IPS-18a (cell line): ENCODE data around the gene SRA1.
"Not testable (repeated sequence)": the region's sequence is repeated elsewhere in the genome, so short reads cannot be mapped to it uniquely, and the experiment has no call there.

Experiments
- H3K27ac ChIP-seq: one replicate; pipeline ENCODE4 v1.5.1; 2013; ENCODE audit warnings: low read length
- H3K27me3 ChIP-seq: one replicate; pipeline ENCODE4 v1.6.1; 2013; ENCODE audit warnings: mild to moderate bottlenecking, low read length; ENCODE audit not compliant: control insufficient read depth, insufficient read depth
- H3K36me3 ChIP-seq: one replicate; pipeline ENCODE4 v1.6.1; 2013; ENCODE audit warnings: low read depth, low read length; ENCODE audit not compliant: control insufficient read depth
- H3K4me1 ChIP-seq: one replicate; pipeline ENCODE4 v1.6.1; 2013; ENCODE audit warnings: low read depth, low read length; ENCODE audit not compliant: control insufficient read depth
- H3K4me3 ChIP-seq: one replicate; pipeline ENCODE4 v1.5.1; 2013; ENCODE audit warnings: low read length
- H3K9ac ChIP-seq: one replicate; pipeline ENCODE4 v1.6.1; 2013; ENCODE audit warnings: mild to moderate bottlenecking, low read length, moderate library complexity
- H3K9me3 ChIP-seq: one replicate; pipeline ENCODE4 v1.6.1; 2013; ENCODE audit warnings: low read depth, low read length; ENCODE audit not compliant: control insufficient read depth

The SRA1 gene

GRCh38 chr5:140557136-140557805 is at the start of gene SRA1:
TSS of gene SRA1 (minus strand) at chr5:140557473. CDS start at chr5:140557452, 21 bp downstream.
- Histone ChIP-seq H3K9ac (peak within 1 kb of the TSS; percentile 81), H3K27me3 (no peaks in the 10 kb centered on the region), H3K4me3 (peak within 1 kb of the TSS; percentile 78), H3K4me1 (peaks cover 13% of the 10 kb centered on the region), H3K36me3 (no peaks in the 10 kb centered on the region), H3K9me3 (no peaks in the 10 kb centered on the region), H3K27ac (peak within 1 kb of the TSS; percentile 87)

- H3K27me3 ChIP-seq: no peaks in the 10 kb centered on the region
- no peaks in the 10 kb centered on the region for H3K4me1 ChIP-seq
- no peaks in the 10 kb centered on the region for H3K36me3 ChIP-seq
- H3K9ac ChIP-seq: no peak overlapping the region
- no peak overlapping the region for H3K27ac ChIP-seq
- H3K4me3 ChIP-seq: no peak overlapping the region
- H3K9me3 ChIP-seq: peaks cover 3% of the 10 kb centered on the region
Observed at GRCh38 chr5:140607031-140607430, 49.8 kb upstream of the SRA1 start.

- Histone ChIP-seq H3K27ac (no peak overlapping the region), H3K9ac (no peak overlapping the region), H3K4me1 (no peaks in the 10 kb centered on the region), H3K27me3 (no peaks in the 10 kb centered on the region), H3K36me3 (no peaks in the 10 kb centered on the region), H3K4me3 (no peak overlapping the region), H3K9me3 (peaks cover 3% of the 10 kb centered on the region)
Observed at GRCh38 chr5:140605879-140606278, 48.6 kb upstream of the SRA1 start.

DNA sequence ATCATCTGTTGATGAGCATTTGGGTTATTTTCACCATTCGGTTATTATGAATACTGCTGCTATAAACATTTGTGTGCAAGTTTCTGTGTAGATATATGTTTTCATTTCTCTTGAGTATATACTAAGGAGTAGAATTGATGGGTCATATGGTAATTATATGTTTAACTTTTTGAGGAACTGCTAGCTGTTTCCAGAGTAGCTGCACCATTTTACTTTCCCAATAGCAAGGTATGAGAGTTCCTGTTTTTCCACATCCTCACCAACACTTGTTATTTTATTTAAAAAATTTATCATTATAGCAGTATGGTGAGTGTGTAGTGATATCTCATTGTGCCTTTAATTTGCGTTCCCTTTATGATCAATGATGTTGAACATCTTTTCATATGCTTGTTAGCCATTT is 46.5 kb upstream of the SRA1 start:
- Histone ChIP-seq H3K9ac (no peak overlapping the region), H3K4me1 (no peaks in the 10 kb centered on the region), H3K9me3 (no peaks in the 10 kb centered on the region), H3K4me3 (no peak overlapping the region), H3K36me3 (no peaks in the 10 kb centered on the region), H3K27me3 (no peaks in the 10 kb centered on the region), H3K27ac (no peak overlapping the region)

- H3K4me1 ChIP-seq, H3K4me3 ChIP-seq, H3K27ac ChIP-seq, H3K9me3 ChIP-seq, H3K9ac ChIP-seq, H3K36me3 ChIP-seq, H3K27me3 ChIP-seq: not testable (repeated sequence)
Observed at GRCh38 chr5:140603446-140603698, 46.1 kb upstream of the SRA1 start.

DNA sequence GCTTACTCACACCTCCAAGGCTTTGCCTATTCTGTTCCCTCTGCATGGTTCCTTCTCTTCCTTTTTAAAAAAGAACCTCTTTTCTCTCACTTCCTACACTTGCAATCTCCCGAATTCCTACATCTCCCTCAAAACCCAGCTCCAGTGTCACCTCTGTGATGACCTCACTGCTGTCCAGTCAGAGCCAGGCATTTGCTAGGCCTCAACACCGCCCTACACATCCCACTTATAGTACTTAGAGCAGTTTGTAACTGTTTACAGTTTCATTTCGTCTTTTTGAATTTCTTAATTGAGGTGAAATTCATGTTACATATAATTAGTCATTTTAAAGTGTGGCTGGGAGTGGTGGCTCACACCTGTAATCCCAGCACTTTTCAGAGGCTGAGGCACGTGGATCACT is 44.9 kb upstream of the SRA1 start:
- Histone ChIP-seq H3K27ac (no peak overlapping the region), H3K36me3 (no peaks in the 10 kb centered on the region), H3K9ac (no peak overlapping the region), H3K4me3 (no peak overlapping the region), H3K27me3 (no peaks in the 10 kb centered on the region), H3K4me1 (no peaks in the 10 kb centered on the region), H3K9me3 (no peaks in the 10 kb centered on the region)

DNA sequence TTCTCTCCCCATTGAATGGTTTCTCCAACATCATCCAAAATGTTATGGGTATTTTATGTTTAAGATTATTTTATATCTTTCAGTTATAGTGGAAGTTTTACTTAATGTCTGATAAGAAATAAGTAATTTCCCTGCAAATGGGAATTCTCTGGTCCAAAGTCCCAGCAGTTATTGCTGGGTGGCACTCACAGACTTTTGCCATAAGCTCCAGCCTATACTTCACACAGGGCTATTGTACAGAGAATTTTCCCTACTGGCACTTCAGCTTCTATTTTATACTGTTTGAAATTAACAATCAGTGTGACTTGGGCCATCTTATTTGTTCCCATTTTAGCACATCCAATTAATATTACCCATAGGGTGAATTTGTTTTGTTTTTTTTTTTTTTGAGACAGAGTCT is 42.8 kb upstream of the SRA1 start:
- H3K36me3 ChIP-seq: no peaks in the 10 kb centered on the region
- no peaks in the 10 kb centered on the region for H3K9me3 ChIP-seq
- no peaks in the 10 kb centered on the region for H3K4me1 ChIP-seq
- no peaks in the 10 kb centered on the region for H3K27me3 ChIP-seq
- no peak overlapping the region for H3K4me3 ChIP-seq
- H3K9ac ChIP-seq: no peak overlapping the region
- no peak overlapping the region for H3K27ac ChIP-seq

DNA sequence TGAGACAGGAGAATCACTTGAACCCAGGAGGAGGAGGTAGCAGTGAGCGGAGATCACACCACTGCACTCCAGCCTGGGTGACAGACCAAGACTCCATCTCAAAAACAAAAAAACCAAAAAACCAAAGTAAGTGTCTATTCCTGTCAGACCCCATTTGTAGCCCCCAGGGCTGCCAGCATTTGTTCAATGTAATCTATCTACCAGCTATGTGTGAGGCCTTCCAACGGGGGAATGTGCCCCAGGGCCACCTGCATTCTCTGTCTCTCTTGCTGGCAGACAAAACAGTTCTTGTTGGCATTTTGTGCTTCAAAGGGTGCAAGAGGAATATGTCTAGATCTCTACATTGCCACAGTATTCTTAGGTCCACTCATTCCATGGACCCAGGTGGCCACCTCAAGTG is 41.6 kb upstream of the SRA1 start:
- Histone ChIP-seq H3K4me3 (no peak overlapping the region), H3K9me3 (no peaks in the 10 kb centered on the region), H3K36me3 (no peaks in the 10 kb centered on the region), H3K9ac (no peak overlapping the region), H3K4me1 (no peaks in the 10 kb centered on the region), H3K27ac (no peak overlapping the region), H3K27me3 (no peaks in the 10 kb centered on the region)

DNA sequence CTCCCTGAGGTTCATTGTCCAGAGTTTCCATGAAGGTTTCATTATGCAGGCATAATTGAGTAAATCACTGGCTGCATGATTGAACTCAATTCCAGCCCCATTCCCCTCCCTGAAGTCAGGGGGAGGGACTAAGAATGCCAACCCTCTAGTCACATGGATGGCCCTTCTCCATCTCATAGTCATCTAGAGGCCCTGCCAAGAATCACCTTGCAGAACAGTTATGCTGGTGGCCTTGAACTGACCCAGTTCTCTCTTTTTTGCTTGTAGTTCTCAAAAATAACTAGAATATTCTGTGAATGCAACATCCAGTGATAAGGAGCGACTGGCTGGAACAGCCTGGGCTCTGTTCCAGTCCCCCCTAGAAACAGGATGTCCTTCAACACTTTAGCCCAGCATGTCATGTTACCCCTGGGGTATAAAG is 39.1 kb upstream of the SRA1 start:
- Histone ChIP-seq H3K9ac (no peak overlapping the region), H3K4me1 (no peaks in the 10 kb centered on the region)

GRCh38 chr5:140595538-140596300 is 38.4 kb upstream of the SRA1 start:
- Histone ChIP-seq H3K27ac (no peak overlapping the region), H3K36me3 (no peaks in the 10 kb centered on the region), H3K4me1 (no peaks in the 10 kb centered on the region)

More for the DNA sequence above, 39.1 kb upstream of the SRA1 start:
- Histone ChIP-seq H3K27ac (no peak overlapping the region), H3K4me3 (no peak overlapping the region), H3K27me3 (no peaks in the 10 kb centered on the region), H3K36me3 (no peaks in the 10 kb centered on the region), H3K9me3 (no peaks in the 10 kb centered on the region)

GRCh38 chr5:140594169-140594568 is 36.9 kb upstream of the SRA1 start:
- no peaks in the 10 kb centered on the region for H3K4me1 ChIP-seq
- no peaks in the 10 kb centered on the region for H3K27me3 ChIP-seq
- no peak overlapping the region for H3K9ac ChIP-seq
- no peak overlapping the region for H3K27ac ChIP-seq
- no peaks in the 10 kb centered on the region for H3K36me3 ChIP-seq
- H3K9me3 ChIP-seq: no peaks in the 10 kb centered on the region
- H3K4me3 ChIP-seq: no peak overlapping the region

More at GRCh38 chr5:140595538-140596300, 38.4 kb upstream of the SRA1 start:
- Histone ChIP-seq H3K4me3 (no peak overlapping the region), H3K27me3 (no peaks in the 10 kb centered on the region), H3K9ac (no peak overlapping the region), H3K9me3 (no peaks in the 10 kb centered on the region)

GRCh38 chr5:140593070-140593469 is 35.8 kb upstream of the SRA1 start:
- not testable (repeated sequence) for H3K27me3 ChIP-seq, H3K36me3 ChIP-seq, H3K4me1 ChIP-seq, H3K27ac ChIP-seq, H3K9ac ChIP-seq, H3K4me3 ChIP-seq, H3K9me3 ChIP-seq
